Measurements from ENCODE around the gene MAP7D1.

MAP7D1 gene

GRCh38 chr1:36126797-36127500 is 29.0 kb upstream of the MAP7D1 start:
- no peak for DNase-seq (ENCODE audit: low read depth)
- H3K4me3 ChIP-seq (ENCODE audit: low read depth, low read length): no peak overlapping the region
- no peak for TF ChIP-seq CTCF (IDR thresholded peaks at IDR 0.05; ENCODE audit: low read depth, low read length, missing control alignments)

- no peak for TF ChIP-seq CTCF (IDR thresholded peaks at IDR 0.05; ENCODE audit: low read depth, low read length, missing control alignments)
- no peak for DNase-seq (ENCODE audit: low read depth)
Observed at GRCh38 chr1:36128126-36128904, 27.6 kb upstream of the MAP7D1 start.

GRCh38 chr1:36128905-36129206 is 27.1 kb upstream of the MAP7D1 start:
- no peak for DNase-seq (ENCODE audit: low read depth)
- TF ChIP-seq CTCF (IDR thresholded peaks at IDR 0.05; ENCODE audit: low read depth, low read length, missing control alignments): no peak
- no peak overlapping the region for H3K4me3 ChIP-seq (ENCODE audit: low read depth, low read length)

More at GRCh38 chr1:36128126-36128904, 27.6 kb upstream of the MAP7D1 start:
- no peak overlapping the region for H3K4me3 ChIP-seq (ENCODE audit: low read depth, low read length)

- TF ChIP-seq CTCF (IDR thresholded peaks at IDR 0.05; ENCODE audit: low read depth, low read length, missing control alignments): no peak
- no peak overlapping the region for H3K4me3 ChIP-seq (ENCODE audit: low read depth, low read length)
- DNase-seq (ENCODE audit: low read depth): no peak
Observed at GRCh38 chr1:36132029-36132428, 23.9 kb upstream of the MAP7D1 start.

GRCh38 chr1:36133484-36133883 is 22.5 kb upstream of the MAP7D1 start:
- H3K4me3 ChIP-seq (ENCODE audit: low read depth, low read length): no peak overlapping the region
- no peak for DNase-seq (ENCODE audit: low read depth)
- TF ChIP-seq CTCF (IDR thresholded peaks at IDR 0.05; ENCODE audit: low read depth, low read length, missing control alignments): no peak

- no peak overlapping the region for H3K4me3 ChIP-seq (ENCODE audit: low read depth, low read length)
- TF ChIP-seq CTCF (IDR thresholded peaks at IDR 0.05; ENCODE audit: low read depth, low read length, missing control alignments): no peak
- no peak for DNase-seq (ENCODE audit: low read depth)
Observed at GRCh38 chr1:36134031-36134430, 21.9 kb upstream of the MAP7D1 start.

Data from GM12864 (cell line).